ENCODE results near the gene C3orf52. TPM values are rescaled to one million over a fixed set of nuclear protein-coding genes. Genes with fewer than 3 reads are reported as not detected.

The C3orf52 gene
- total RNA-seq, 4 donors from 2014 or later, result 32.0 to 62.9 (median 45.9) TPM

GRCh38 chr3:112089956-112090886 lies 4.0 kb downstream of the C3orf52 start:
- no peak for DNase-seq
- TF ChIP-seq POLR2A (IDR thresholded peaks at IDR 0.05), result no peak
- TF ChIP-seq CTCF (IDR thresholded peaks at IDR 0.05), result no peak
- Histone ChIP-seq H3K9me3 (no peaks in the 10 kb centered on the region), H3K36me3 (no peaks in the 10 kb centered on the region), H3K4me1 (peaks cover 35 to 65% of the 10 kb centered on the region in 2 donors), H3K27ac (peak overlapping the region in 2 of 3 donors; percentile 46 to 83), H3K4me3 (replicated peaks in 1 of 3) (no peak overlapping the region), H3K27me3 (no peaks in the 10 kb centered on the region)
- WGBS, 2 donors, result 83 to 87% methylated on average over 9 of the region's 9 CpGs
- intact Hi-C loops (cut with DNase I), result no loop called here

GRCh38 chr3:112090887-112091586 lies 4.8 kb downstream of the C3orf52 start:
- no peak overlapping the region for H3K4me3 ChIP-seq (replicated peaks in 1 of 3)
- H3K9me3 ChIP-seq, result no peaks in the 10 kb centered on the region
- TF ChIP-seq CTCF (IDR thresholded peaks at IDR 0.05), result no peak
- TF ChIP-seq POLR2A (IDR thresholded peaks at IDR 0.05), result no peak
- H3K27ac ChIP-seq, result peak overlapping the region in 2 of 3 donors; percentile 46 to 83
- H3K36me3 ChIP-seq, result no peaks in the 10 kb centered on the region
- DNase-seq, result no peak
- 64 to 66% methylated on average over 6 of the region's 6 CpGs for WGBS, 2 donors
- intact Hi-C loops (cut with DNase I), result no loop called here
- no peaks in the 10 kb centered on the region for H3K27me3 ChIP-seq
- H3K4me1 ChIP-seq, result peaks cover 35 to 60% of the 10 kb centered on the region in 2 donors

- H3K36me3 ChIP-seq, result no peaks in the 10 kb centered on the region
- no peaks in the 10 kb centered on the region for H3K9me3 ChIP-seq
- peaks cover 35 to 57% of the 10 kb centered on the region in 2 donors for H3K4me1 ChIP-seq
- H3K4me3 ChIP-seq (replicated peaks in 1 of 3), result peak overlapping the region in 1 of 3 donors; percentile 2
- peak overlapping the region; percentile 68 to 86 (median 83) for H3K27ac ChIP-seq
- 21 to 29% methylated on average over 6 of the region's 6 CpGs for WGBS, 2 donors
- no peaks in the 10 kb centered on the region for H3K27me3 ChIP-seq
- peak in 1 of 2 donors; percentile 45 for TF ChIP-seq POLR2A (IDR thresholded peaks at IDR 0.05)
- TF ChIP-seq CTCF (IDR thresholded peaks at IDR 0.05), result no peak
- peak; percentile 44 for DNase-seq
- intact Hi-C loops (cut with DNase I), result no loop called here
These were observed 6.4 kb downstream of the C3orf52 start for GRCh38 chr3:112092496-112093179.

GRCh38 chr3:112093180-112093522 lies 7.0 kb downstream of the C3orf52 start:
- intact Hi-C loops (cut with DNase I), result no loop called here
- Histone ChIP-seq H3K27ac (peak overlapping the region; percentile 68 to 86 (median 83)), H3K36me3 (no peaks in the 10 kb centered on the region), H3K4me1 (peaks cover 33 to 54% of the 10 kb centered on the region in 2 donors), H3K9me3 (no peaks in the 10 kb centered on the region), H3K4me3 (replicated peaks in 1 of 3) (peak overlapping the region in 1 of 3 donors; percentile 2), H3K27me3 (no peaks in the 10 kb centered on the region)
- no peak for DNase-seq
- TF ChIP-seq CTCF (IDR thresholded peaks at IDR 0.05), result no peak
- no peak for TF ChIP-seq POLR2A (IDR thresholded peaks at IDR 0.05)

Data from thyroid gland (tissue), 4 donors.